PC-3 (cell line): ENCODE measurements around the gene AQP2.
"Not testable (repeated sequence)": the region's sequence is repeated elsewhere in the genome, so short reads cannot be mapped to it uniquely, and the experiment has no call there.

Source experiments
- EZH2 ChIP-seq: fragments of 300-600 bp; sonication (generic); IDR thresholded peaks from one replicate; pipeline ENCODE4 v1.6.1; 2017; ENCODE audit warnings: antibody characterized with exemption, mild to moderate bottlenecking, low read length; ENCODE audit not compliant: unreplicated experiment
- EZH2phosphoT487 ChIP-seq: fragments of 300-600 bp; sonication (generic); IDR thresholded peaks from 2 replicates; pipeline ENCODE4 v1.6.1; 2018; ENCODE audit warnings: mild to moderate bottlenecking, antibody characterized with exemption, low read length, borderline replicate concordance
- TF ChIP-seq, protein P1 (sequence below): fragments of 300-600 bp; sonication (generic); conservative IDR thresholded peaks from 2 replicates; pipeline ENCODE4 v1.5.1; 2017; ENCODE audit warnings: antibody characterized with exemption, low read depth, mild to moderate bottlenecking, low read length

DNA sequence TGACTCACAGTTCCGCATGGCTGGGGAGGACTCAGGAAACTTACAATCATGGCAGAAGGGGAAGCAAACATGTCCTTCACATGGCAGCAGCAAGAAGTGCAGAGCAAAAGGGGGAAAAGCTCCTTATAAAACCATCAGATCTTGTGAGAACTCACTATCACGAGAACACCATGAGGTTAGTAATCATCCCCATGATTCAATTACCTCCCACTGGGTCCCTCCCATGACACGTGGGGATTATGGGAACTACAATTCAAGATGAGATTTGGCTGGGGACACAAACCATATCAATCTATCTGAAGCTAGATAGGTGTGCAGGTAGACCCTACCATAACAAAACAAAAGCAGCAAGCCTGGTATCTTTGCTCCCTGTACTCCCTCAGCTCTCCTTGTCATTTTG is 35.9 kb downstream of the AQP2 start:
- TF ChIP-seq, protein P1, sequence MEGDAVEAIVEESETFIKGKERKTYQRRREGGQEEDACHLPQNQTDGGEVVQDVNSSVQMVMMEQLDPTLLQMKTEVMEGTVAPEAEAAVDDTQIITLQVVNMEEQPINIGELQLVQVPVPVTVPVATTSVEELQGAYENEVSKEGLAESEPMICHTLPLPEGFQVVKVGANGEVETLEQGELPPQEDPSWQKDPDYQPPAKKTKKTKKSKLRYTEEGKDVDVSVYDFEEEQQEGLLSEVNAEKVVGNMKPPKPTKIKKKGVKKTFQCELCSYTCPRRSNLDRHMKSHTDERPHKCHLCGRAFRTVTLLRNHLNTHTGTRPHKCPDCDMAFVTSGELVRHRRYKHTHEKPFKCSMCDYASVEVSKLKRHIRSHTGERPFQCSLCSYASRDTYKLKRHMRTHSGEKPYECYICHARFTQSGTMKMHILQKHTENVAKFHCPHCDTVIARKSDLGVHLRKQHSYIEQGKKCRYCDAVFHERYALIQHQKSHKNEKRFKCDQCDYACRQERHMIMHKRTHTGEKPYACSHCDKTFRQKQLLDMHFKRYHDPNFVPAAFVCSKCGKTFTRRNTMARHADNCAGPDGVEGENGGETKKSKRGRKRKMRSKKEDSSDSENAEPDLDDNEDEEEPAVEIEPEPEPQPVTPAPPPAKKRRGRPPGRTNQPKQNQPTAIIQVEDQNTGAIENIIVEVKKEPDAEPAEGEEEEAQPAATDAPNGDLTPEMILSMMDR: not testable (repeated sequence)
- TF ChIP-seq EZH2phosphoT487, EZH2: not testable (repeated sequence)
